ENCODE measurements around the gene PACS1. TPM values are rescaled to one million over a fixed set of nuclear protein-coding genes. Genes with fewer than 3 reads are reported as not detected.

PACS1 gene
- total and polyA plus RNA-seq, 2 donors (not counting 1 experiment from before 2014, with no cell fraction given) = 25.9 to 28.5 TPM

- TF ChIP-seq, protein P1, sequence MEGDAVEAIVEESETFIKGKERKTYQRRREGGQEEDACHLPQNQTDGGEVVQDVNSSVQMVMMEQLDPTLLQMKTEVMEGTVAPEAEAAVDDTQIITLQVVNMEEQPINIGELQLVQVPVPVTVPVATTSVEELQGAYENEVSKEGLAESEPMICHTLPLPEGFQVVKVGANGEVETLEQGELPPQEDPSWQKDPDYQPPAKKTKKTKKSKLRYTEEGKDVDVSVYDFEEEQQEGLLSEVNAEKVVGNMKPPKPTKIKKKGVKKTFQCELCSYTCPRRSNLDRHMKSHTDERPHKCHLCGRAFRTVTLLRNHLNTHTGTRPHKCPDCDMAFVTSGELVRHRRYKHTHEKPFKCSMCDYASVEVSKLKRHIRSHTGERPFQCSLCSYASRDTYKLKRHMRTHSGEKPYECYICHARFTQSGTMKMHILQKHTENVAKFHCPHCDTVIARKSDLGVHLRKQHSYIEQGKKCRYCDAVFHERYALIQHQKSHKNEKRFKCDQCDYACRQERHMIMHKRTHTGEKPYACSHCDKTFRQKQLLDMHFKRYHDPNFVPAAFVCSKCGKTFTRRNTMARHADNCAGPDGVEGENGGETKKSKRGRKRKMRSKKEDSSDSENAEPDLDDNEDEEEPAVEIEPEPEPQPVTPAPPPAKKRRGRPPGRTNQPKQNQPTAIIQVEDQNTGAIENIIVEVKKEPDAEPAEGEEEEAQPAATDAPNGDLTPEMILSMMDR (conservative IDR thresholded peaks at IDR 0.05 in 1 of 2, IDR thresholded peaks at IDR 0.05 in 1 of 2; ENCODE audit: low read depth in 1 of 2, low read length in 2 of 2) = no peak
- TF ChIP-seq EZH2 (IDR thresholded peaks at IDR 0.05; ENCODE audit: low read length, missing control alignments) = no peak
- no peak for DNase-seq (ENCODE audit: low read depth in 2 of 2)
Observed at GRCh38 chr11:66186470-66186869, 116.4 kb downstream of the PACS1 start.

GRCh38 chr11:66187453-66187852, 117.4 kb downstream of the PACS1 start:
- no peaks in the 10 kb centered on the region for H3K27me3 ChIP-seq (ENCODE audit: control insufficient read depth, insufficient read depth, low read length)
- TF ChIP-seq, protein P1 (conservative IDR thresholded peaks at IDR 0.05 in 1 of 2, IDR thresholded peaks at IDR 0.05 in 1 of 2; ENCODE audit: low read depth in 1 of 2, low read length in 2 of 2) = no peak
- no peak for TF ChIP-seq EZH2 (IDR thresholded peaks at IDR 0.05; ENCODE audit: low read length, missing control alignments)
- DNase-seq (ENCODE audit: low read depth in 2 of 2) = no peak
- H3K36me3 ChIP-seq (ENCODE audit: control insufficient read depth, insufficient read depth, low read length) = no peaks in the 10 kb centered on the region
- H3K27ac ChIP-seq (ENCODE audit: insufficient read depth, low read length) = no peak overlapping the region
- H3K9me3 ChIP-seq (ENCODE audit: control insufficient read depth, insufficient read depth, low read depth, low read length) = no peaks in the 10 kb centered on the region
- H3K9ac ChIP-seq (ENCODE audit: insufficient read depth, low read length) = no peak overlapping the region
- H3K4me3 ChIP-seq (replicated peaks in 1 of 4; ENCODE audit: control extremely low read depth in 1 of 4, insufficient read depth in 1 of 4, low read depth in 3 of 4, low read length in 4 of 4) = no peak overlapping the region
- no peaks in the 10 kb centered on the region for H3K79me2 ChIP-seq (ENCODE audit: control insufficient read depth, insufficient read depth, low read length)
- peaks cover 5% of the 10 kb centered on the region for H3K4me1 ChIP-seq (ENCODE audit: control insufficient read depth, extremely low read depth, insufficient read depth, low read length)
- H3K4me2 ChIP-seq (ENCODE audit: extremely low read depth, insufficient read depth, low read length) = no peak overlapping the region
- no peaks in the 10 kb centered on the region for H4K20me1 ChIP-seq (ENCODE audit: control insufficient read depth, extremely low read depth, insufficient read depth, low read length)
- H2AFZ ChIP-seq (ENCODE audit: low read length) = no peak overlapping the region

More at GRCh38 chr11:66186470-66186869, 116.4 kb downstream of the PACS1 start:
- Histone ChIP-seq H3K36me3 (ENCODE audit: control insufficient read depth, insufficient read depth, low read length) (no peaks in the 10 kb centered on the region), H3K9me3 (ENCODE audit: control insufficient read depth, insufficient read depth, low read depth, low read length) (no peaks in the 10 kb centered on the region), H3K27me3 (ENCODE audit: control insufficient read depth, insufficient read depth, low read length) (no peaks in the 10 kb centered on the region), H3K4me1 (ENCODE audit: control insufficient read depth, extremely low read depth, insufficient read depth, low read length) (no peaks in the 10 kb centered on the region), H3K79me2 (ENCODE audit: control insufficient read depth, insufficient read depth, low read length) (no peaks in the 10 kb centered on the region), H2AFZ (ENCODE audit: low read length) (no peak overlapping the region), H3K27ac (ENCODE audit: insufficient read depth, low read length) (no peak overlapping the region), H3K4me2 (ENCODE audit: extremely low read depth, insufficient read depth, low read length) (no peak overlapping the region), H3K9ac (ENCODE audit: insufficient read depth, low read length) (no peak overlapping the region), H3K4me3 (replicated peaks in 1 of 4; ENCODE audit: control extremely low read depth in 1 of 4, insufficient read depth in 1 of 4, low read depth in 3 of 4, low read length in 4 of 4) (no peak overlapping the region), H4K20me1 (ENCODE audit: control insufficient read depth, extremely low read depth, insufficient read depth, low read length) (no peaks in the 10 kb centered on the region)

DNA sequence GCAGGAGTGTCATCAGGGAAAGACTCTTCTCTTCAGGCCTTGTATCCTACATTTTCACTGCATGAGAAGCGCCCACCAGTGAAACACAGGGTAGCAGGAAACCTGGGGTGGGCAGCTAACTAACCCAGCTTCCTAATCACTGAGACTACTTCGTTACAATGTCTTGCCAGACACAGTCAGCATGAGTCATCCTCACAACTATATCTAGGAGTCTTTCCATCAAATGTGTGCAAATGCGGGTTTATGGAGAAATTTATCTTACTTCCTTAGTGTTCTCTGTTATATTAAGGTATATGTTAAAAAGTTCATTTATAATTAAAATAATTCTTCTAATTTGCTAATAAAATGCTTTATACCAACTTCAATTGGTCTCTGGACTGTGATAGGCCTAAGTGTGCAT, 118.5 kb downstream of the PACS1 start:
- H3K79me2 ChIP-seq (ENCODE audit: control insufficient read depth, insufficient read depth, low read length) = no peaks in the 10 kb centered on the region
- no peak for TF ChIP-seq EZH2 (IDR thresholded peaks at IDR 0.05; ENCODE audit: low read length, missing control alignments)
- TF ChIP-seq, protein P1 (conservative IDR thresholded peaks at IDR 0.05 in 1 of 2, IDR thresholded peaks at IDR 0.05 in 1 of 2; ENCODE audit: low read depth in 1 of 2, low read length in 2 of 2) = no peak
- no peaks in the 10 kb centered on the region for H3K36me3 ChIP-seq (ENCODE audit: control insufficient read depth, insufficient read depth, low read length)
- no peak overlapping the region for H3K4me2 ChIP-seq (ENCODE audit: extremely low read depth, insufficient read depth, low read length)
- no peaks in the 10 kb centered on the region for H3K27me3 ChIP-seq (ENCODE audit: control insufficient read depth, insufficient read depth, low read length)
- DNase-seq (ENCODE audit: low read depth in 2 of 2) = peak; percentile 74 to 83
- H2AFZ ChIP-seq (ENCODE audit: low read length) = no peak overlapping the region
- H4K20me1 ChIP-seq (ENCODE audit: control insufficient read depth, extremely low read depth, insufficient read depth, low read length) = no peaks in the 10 kb centered on the region
- no peak overlapping the region for H3K27ac ChIP-seq (ENCODE audit: insufficient read depth, low read length)
- peaks cover 6% of the 10 kb centered on the region for H3K4me1 ChIP-seq (ENCODE audit: control insufficient read depth, extremely low read depth, insufficient read depth, low read length)
- no peak overlapping the region for H3K4me3 ChIP-seq (replicated peaks in 1 of 4; ENCODE audit: control extremely low read depth in 1 of 4, insufficient read depth in 1 of 4, low read depth in 3 of 4, low read length in 4 of 4)
- H3K9me3 ChIP-seq (ENCODE audit: control insufficient read depth, insufficient read depth, low read depth, low read length) = no peaks in the 10 kb centered on the region
- no peak overlapping the region for H3K9ac ChIP-seq (ENCODE audit: insufficient read depth, low read length)

All from fibroblast of lung (primary cell).